Stimulated activated CD8-positive, alpha-beta memory T cell treated with anti-CD3 and anti-CD28 coated beads, Interleukin-4, amount 100 ng/mL, for 24 hours (primary cell): ENCODE results near the gene SEMA6B.

Experiments
- DNase-seq: peaks from one replicate; pipeline ENCODE4 v3.0.0-alpha.2; 2020; ENCODE audit warnings: low read depth

Gene SEMA6B

DNA sequence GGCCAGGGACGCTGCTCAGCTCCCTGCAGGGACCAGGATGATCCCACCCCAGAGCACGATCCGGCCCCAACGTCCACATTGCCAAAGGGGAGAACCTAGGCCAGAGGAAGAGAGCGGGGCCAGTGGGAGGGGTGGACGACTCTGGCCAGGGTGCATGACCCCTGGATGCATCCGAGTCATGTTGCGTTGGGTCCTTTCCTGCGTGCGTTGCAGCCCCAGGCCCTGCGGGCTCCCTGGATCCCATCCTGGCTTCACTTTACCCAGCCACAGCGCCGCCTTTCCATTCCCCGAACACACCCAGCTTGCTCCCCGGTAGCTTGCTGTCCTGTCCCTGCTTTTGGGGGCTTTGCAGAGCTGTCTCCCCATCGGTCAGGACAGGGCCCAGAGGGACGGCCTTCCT, 51.7 kb downstream of the SEMA6B start:
- no peak for DNase-seq

DNA sequence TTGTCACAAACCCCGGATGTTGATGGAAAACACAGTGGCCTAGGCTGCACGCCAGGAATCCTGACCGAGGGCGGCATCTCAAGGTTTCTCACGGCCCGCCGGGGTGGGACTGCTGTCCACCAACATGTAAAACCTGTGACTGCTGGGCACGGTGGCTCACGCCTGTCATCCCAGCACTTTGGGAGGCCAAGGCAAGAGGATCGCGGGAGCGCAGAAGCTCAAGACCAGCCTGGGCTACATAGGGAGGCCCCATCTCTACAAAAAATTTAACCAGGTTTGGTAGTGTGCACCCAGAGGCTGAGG, 52.4 kb downstream of the SEMA6B start:
- DNase-seq = no peak

DNA sequence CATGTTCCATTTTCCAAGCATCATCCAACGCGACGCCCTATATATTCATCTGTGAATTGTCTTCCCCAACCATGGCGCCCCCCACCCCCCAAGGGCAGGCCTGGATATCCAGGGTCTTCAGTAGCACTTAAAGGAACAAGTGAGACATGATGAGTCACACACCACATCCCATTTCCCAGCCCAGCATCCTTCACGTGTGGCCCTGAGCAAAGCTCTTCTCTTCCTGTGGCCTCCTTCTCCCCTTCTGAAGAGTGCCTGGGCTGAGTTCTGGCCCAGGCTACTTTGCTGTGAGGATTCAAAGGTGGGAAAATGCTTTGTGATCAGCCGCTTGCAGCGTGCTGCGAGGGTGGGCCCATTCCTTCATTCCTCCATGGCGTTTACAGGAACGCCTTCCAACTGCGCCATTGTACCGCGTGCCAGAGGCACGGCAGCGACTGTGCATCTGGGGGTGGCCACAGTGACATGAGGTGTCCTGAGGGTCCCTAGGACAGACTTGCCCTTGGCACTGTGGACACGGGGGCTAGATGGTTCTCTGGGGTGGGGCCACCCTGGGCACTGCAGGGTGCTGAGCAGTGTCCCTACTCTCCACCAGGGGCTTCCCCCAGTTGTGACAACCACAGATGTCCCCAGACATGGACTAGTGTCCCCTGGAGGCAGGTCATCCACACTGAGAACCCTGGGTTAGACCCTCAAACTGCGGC, 52.9 kb downstream of the SEMA6B start:
- DNase-seq = no peak

DNA sequence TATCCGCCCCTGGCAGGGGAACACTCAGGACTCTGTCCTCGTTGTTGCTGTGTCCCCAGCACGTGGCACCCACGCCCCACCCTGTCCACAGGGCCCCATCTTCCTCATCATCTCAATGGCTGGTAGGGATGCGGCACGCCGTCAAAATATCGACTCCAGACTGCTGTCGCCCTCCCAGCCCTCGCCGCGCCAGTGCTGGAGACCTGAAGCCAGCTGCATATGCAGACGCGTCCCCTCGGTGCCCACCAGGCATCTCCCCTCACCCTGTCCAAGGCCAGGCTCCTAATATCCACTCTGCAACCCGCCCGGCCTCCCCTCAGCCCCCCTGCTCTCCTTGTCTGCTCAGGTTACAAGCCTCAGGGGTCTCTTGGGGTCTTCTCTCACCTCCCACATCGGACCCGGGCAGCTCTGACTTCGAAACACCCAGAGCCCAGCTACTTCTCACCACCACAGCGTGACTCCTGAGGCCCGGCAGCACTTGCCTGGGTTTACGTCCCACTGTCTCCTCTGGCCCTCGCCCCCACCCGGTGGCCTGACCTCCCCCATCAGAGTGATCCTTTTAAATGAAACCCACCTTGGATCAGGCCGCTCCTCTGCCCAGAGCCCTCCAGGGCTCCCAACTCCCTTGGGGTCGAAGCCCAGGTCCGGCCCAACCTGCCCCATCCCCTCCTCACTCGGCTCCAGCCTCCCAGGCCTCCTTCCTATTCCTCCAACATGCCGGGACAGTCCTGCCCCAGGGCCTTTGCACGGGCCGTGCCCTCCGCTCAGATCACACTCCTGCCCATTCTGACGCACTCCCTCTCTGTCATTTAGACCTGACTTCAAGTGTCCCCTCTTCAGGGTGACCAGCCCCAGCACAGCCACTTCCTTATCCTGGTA, 53.7 kb downstream of the SEMA6B start:
- DNase-seq = no peak

DNA sequence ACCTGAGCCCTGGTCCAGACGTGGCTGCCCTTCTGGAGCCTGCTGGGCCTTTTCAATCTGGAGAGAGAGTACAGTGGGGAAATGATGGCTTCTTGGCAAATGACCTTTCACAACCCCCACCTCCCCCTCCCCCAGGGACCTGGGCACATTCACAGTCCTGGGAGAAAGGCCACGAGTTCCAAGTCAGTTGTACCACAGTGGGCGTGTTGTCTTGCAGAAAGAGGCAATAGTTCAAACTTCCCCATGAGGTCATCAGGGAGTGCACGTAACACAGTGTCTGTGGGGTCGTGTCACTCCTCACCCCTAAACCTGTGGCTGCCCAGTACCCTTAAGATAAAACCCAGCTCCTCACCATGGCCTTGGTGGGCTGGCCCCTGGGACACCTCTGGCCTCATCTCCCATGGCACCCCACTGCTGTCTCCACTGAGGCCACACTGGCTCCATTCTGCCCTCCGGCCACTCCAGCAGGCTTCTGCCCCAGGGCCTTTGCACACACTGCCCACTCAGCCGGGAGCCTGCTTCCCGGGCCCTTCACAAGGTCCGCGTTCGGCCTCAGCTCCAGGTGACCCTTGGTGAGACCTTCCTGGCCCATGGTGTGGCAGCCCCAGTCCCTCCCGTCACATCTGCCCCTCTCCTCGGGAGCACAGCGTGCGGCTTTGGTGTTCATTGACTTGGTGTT, 54.5 kb downstream of the SEMA6B start:
- no peak for DNase-seq

DNA sequence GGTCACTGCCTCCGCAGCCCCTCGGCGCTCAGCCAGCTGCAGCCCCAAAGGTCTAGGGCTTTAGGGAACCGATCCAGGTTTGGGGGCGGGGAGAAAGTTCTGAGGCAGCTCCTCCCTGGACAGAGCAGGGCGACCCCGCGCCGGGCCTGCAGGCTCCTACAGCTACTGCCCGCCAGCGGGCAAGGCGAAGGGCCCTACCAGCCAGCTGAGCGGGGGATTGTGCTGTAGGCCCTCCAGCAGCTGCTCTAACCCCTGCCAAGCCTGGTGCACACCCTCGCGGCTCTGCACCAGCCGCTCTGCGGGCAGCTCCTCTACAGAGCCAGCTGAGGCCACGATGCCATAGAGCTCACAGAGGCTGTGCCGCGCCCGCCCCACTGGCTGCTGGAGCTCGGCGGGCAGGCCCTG, 55.2 kb downstream of the SEMA6B start:
- DNase-seq = no peak

DNA sequence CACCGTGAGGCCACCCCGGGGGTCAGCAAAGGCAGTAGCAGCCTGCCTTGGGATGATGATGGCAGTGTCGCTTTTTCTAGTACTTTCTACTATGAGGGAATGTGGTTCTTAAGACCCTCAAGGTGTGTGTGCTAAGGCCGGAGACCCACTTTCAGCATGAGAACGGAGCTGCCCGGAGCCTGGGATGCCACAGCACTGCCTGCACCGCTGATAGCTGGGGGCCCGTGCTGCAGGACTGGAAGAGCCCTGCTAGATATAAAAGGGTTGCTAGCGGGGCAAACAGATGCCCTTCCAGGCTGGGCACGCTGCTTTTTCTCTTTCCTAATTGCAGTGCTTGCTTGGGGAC, 55.7 kb downstream of the SEMA6B start:
- DNase-seq = no peak

DNA sequence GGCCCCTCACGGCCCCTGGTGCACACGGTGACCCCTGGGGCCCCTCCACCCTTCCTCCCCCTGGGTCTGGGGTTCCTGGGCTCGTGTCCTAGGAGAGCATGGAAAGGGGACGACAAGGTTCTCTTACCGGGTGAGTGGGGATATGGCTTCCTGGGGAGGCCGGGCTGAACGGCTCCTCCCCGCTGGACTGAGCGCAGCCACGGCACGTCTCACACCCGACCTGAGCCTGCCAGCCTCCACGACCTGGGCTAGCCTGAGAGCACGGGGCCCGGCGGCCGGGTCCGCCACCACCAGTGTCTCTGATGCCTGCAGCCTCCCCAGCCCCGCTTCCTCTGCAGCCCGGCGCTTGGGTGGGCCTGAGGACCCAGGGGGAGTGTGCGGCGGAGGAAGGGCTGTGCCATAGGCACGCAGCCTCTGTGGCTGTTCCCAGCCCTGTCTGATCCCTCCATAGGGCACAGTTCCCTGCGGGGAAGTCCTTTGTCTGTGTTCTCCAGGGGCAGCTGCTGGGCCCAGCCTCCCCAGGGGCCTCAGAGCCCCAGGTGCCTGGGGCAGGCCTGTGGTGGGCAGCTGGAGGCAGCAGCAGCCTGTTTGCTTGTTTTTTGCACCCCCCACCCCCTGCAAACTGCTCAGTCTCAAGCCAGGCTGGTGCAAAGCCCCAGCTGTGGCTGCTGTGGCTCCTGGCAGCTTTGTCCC, 56.2 kb downstream of the SEMA6B start:
- DNase-seq = no peak

DNA sequence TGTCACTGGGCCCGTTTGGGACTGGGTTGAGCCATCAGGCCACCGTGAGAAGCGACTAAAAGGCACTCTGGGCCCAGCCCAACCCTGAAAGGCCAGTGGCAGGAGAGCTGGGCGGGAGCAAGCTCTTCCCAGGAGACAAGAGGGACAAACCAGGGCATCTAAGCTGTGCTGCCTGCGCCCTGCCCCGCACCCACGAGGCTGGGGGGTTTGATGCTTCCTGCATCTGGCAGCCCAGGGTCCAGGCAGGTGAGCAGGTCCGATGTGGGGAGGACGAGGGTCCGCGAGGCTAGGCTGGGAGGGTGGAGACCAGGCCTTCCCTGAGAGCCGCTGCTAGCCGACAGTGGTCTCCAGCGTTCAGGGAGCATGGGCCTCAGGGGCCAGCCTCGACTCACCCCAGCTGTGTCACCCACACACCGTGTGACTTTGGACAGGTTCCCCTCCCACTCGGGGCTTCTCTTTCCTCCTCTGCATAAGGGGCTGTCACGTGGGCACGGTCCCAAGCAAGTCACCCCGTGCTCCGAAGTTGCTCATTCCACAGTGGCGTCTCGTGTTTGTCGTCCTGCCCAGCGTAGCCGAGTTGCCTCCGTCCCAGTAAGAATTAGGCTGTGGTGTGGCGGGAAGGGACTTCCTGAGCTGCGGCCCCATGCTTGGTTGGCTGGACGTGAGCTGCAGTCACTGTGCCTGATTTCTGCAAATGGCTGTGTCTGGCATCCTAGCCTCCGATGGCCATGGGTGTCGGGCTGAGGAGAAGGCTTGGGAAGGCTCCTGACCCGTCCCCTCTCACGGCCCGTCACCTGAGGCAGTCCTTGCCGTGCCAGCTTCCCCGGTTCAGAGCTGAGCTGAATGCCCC, 57.0 kb downstream of the SEMA6B start:
- DNase-seq = no peak

DNA sequence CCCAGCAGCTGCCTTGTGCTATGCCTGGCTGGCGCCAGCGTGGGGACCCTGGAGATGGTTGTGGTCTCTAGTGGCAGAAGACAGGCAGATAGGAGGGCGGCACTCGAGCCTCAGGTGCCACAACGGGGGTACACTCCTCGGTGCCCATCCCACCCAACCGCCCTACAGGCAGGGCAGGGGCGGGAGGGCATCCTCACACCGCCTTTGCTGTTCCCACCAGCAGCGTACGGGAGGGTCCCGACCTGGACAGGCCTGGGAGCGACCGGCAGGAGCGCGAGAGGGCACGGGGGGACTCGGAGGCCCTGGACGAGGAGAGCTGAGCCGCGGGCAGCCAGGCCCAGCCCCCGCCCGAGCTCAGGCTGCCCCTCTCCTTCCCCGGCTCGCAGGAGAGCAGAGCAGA, 57.8 kb downstream of the SEMA6B start:
- DNase-seq = no peak

DNA sequence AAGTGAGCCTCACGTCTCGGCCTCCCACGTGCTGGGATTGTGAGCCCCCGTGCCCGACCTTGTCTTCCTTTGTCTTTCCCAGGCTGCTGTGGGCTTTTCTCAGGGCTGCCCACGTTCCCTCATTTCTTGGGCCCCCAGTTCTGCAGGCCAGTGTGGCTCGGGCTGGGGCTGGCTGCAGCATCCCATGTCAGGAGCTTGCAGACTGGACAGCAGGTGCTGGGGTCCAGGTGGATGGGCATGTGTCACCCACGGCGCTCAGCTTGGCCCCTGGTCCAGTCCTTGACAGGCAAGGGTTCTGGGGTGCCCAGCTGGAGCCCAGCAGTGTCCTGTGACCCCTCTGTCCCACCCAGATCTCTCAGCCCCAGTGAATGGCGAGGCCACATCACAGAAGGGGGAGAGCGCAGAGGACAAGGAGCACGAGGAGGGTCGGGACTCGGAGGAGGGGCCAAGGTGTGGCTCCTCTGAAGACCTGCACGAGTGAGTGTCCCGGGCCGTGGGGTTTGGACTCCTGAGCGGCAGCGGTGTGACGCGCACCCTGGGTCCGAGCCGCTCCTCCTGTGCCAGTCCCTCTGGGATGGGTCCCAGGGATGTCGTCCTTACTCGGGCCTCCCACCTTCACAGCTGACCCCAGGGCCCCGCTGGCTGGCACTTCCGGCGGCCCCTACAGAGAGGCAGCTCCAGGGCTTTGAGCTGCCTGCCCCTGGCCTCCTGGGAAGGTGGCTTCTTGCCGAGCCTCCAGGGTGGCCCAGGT, 58.5 kb downstream of the SEMA6B start:
- no peak for DNase-seq

DNA sequence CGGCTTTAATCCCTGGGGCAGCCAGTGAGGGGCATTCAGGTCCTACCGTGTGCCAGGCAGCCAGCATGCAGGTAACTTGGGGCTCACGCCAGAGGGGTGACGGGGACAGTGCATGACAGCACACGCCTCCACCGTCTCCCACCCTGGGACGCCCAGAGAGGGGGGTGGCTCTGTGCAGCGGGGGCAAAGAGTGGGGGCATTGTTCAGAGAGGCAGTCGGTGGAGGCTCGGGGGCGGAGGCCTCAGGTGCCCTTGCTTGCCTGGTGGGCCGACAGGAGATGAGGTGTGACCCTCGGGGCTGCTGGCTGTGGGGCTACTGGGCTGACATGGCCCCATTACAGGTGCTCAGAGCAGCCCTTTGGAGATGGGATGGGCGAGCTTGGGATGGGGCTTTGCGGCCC, 59.6 kb downstream of the SEMA6B start:
- no peak for DNase-seq

DNA sequence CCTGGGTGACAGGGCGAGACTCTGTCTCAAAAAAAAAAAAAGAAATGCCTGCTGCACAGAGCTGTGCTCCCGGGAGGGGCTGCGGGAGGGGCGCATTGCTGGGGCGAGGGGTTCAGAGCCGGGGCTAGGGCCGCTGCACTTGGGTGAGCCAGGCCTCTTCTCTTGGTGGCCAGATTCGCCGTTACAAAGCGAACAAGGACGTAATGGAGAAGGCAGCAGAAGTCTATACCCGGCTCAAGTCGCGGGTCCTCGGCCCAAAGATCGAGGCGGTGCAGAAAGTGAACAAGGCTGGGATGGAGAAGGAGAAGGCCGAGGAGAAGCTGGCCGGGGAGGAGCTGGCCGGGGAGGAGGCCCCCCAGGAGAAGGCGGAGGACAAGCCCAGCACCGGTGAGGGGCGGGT, 60.2 kb downstream of the SEMA6B start:
- DNase-seq = no peak

DNA sequence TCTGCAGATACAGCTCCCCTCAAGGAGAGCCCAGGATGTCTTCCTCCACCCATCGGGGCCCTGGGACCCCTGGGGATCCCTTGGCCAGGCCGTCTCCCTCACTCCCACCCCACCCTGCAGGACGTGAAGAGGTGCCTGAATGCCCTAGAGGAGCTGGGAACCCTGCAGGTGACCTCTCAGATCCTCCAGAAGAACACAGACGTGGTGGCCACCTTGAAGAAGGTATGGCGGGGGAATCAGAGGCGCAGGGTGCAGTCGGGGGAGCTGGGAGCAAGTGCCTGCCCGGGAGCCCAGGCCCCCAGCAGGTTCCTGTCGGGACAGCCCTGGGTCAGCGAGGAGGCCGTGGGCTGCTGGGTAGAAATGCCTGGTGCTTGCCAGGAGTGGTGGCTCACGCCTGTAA, 60.8 kb downstream of the SEMA6B start:
- no peak for DNase-seq

DNA sequence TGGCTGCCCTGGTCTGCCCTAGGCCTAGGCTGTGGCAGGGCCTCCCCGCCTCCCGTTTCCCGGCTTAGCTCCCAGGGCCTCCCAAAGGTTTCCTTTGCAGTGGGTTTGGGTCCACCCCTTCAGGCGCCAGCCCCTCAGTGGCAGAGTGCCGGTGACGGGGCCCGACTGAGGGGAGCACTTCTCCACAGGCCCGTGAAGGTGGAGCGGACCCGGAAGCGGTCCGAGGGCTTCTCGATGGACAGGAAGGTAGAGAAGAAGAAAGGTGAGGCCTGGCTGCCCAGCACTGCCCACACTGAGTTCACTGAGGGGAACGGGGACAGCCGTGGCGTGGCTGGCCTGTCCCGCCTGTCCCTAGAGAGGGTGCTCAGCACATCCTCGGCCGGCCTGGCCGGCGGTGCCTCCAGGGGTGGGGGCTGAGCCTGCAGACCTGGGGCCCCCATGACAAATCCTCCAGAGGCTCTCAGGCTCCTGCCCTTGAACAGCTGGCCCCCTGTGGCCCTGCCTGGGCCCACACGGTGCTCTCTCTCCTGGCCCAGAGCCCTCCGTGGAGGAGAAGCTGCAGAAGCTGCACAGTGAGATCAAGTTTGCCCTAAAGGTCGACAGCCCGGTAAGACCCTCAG, 61.6 kb downstream of the SEMA6B start:
- DNase-seq = no peak

DNA sequence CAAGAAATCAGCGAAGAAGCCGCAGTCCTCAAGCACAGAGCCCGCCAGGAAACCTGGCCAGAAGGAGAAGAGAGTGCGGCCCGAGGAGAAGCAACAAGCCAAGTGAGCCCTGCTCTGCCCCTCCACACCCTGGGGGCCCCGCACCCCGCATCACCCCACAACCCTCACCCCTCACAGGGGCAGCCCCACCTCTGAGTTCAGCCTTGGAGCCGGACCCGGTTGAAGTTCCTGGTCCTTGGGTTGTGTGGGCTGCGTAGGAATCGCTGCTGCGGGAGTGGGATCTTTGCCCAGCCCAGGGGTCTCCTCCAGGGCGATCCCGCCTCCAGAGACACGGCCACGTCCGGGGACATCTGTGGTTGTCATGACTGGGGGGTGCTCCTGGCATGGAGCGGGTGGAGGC, 63.2 kb downstream of the SEMA6B start:
- DNase-seq = no peak

DNA sequence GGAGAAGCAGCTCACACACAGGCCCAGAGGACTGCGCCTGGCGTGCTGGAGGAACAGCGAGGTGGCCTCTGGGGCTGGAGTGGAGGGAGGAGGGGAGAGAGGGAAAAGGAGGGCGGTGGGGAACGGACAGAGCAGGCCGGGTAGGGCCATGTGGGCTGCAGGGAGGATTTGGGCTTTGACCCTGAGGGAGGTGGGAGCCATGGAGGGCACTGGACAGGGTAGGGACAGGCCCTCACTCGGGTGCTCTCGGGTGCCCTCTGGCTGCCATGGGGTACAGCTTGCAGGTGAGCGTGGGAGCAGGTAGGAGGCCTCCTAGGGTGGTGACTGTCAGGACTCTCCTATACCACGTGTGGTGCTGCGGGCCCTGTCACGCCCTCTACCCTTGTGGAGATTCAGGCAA, 64.0 kb downstream of the SEMA6B start:
- no peak for DNase-seq

DNA sequence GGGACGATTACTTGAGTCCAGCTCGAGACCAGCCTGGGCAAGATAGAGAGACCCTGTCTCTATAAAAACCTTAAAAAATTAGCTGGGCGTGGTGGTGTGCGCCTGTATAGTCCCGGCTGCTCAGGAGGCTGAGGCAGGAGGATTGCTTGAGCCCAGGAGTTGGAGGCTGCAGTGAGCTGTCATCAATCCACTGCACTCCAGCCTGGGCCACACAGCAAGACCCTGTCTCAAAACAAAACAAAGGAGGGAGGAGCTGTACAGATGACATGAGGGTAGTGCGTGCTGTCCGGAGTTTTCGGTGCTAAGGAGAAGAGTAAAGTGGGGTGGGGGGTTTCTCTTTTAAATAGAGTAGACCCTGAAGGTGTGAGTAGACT, 64.8 kb downstream of the SEMA6B start:
- no peak for DNase-seq

DNA sequence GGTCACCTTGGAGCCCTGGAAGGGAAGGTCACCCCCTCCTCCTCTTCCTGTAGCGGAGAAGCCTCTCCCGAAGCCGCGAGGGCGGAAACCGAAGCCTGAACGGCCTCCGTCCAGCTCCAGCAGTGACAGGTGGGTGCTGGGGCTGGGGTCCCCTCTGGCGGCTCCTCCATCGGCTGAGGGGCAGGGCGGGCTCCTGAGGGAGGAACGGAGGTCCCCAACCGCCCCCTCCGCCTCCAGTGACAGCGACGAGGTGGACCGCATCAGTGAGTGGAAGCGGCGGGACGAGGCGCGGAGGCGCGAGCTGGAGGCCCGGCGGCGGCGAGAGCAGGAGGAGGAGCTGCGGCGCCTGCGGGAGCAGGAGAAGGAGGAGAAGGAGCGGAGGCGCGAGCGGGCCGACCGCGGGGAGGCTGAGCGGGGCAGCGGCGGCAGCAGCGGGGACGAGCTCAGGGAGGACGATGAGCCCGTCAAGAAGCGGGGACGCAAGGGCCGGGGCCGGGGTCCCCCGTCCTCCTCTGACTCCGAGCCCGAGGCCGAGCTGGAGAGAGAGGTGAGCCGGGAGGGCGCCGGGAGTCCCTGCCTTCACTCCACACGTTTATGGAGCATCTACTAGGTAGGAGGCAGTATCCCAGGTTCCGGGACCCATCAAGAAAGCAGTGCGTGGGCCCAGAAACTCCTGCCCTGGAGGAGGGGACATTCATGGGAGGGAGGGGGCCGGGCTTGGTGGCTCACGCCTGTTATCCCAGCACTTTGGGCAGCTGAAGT, 65.4 kb downstream of the SEMA6B start:
- DNase-seq = no peak
